ENCODE results near the gene IGSF6. TPM values are rescaled to one million over a fixed set of nuclear protein-coding genes. Genes with fewer than 3 reads are reported as not detected.

Gene IGSF6
- total and polyA plus RNA-seq, 2 of the 4 experiments (the other 2 are of a cell fraction): not detected

- H3K9ac ChIP-seq (ENCODE audit: low read depth, low read length): no peak overlapping the region
- no CpG with 5 or more reads among the region's 3 CpGs for WGBS, 2 experiments (ENCODE audit: extremely low coverage in 2 of 2, insufficient read length in 1 of 2)
- H3K23ac ChIP-seq (ENCODE audit: low read depth, low read length): no peak overlapping the region
- no peak overlapping the region for H4K5ac ChIP-seq (ENCODE audit: low read depth, low read length)
- H3K4ac ChIP-seq (ENCODE audit: low read depth, low read length): no peak overlapping the region
- no peak overlapping the region for H3K18ac ChIP-seq (ENCODE audit: low read depth, low read length)
- in situ Hi-C loops (cut with MboI; ENCODE audit: low sequenced_read_pairs) (no loop called here), dilution Hi-C loops (cut with HindIII; ENCODE audit: low sequenced_read_pairs, unreplicated experiment) (no loop called here), intact Hi-C loops (cut with micrococcal nuclease) (no loop called here)
- H3K9me1 ChIP-seq (ENCODE audit: insufficient read depth, low read length): no peaks in the 10 kb centered on the region
- ATAC-seq (ENCODE audit: low read depth) (no peak), DNase-seq (no peak)
- H3K56ac ChIP-seq (ENCODE audit: extremely low read depth, insufficient read depth, low read length): no peak overlapping the region
- no peak overlapping the region for H2BK15ac ChIP-seq (ENCODE audit: low read depth, low read length)
- no peak overlapping the region for H2BK5ac ChIP-seq (ENCODE audit: low read depth, low read length, poor library complexity, severe bottlenecking)
- H2BK120ac ChIP-seq (ENCODE audit: low read depth, low read length): no peak overlapping the region
- no peak overlapping the region for H2AK9ac ChIP-seq (replicated peaks; ENCODE audit: low read depth, low read length, poor library complexity)
- ChIA-PET POLR2A (ENCODE audit: unreplicated experiment) (interaction anchor here (0.6 kb wide), 1 partner anchor 19 kb away, joined by 12 read pairs; no protein-coding TSS in a partner anchor), CTCF (interaction anchor here (2.5 kb wide), 1 partner anchor 10 kb away, joined by 11 read pairs; no protein-coding TSS in a partner anchor)
- H3K27me3 ChIP-seq (ENCODE audit: control insufficient read depth, insufficient read depth, low read length): peaks cover 22% of the 10 kb centered on the region
- H2AFZ ChIP-seq (replicated peaks; ENCODE audit: low read length, poor library complexity): no peak overlapping the region
- H3K4me1 ChIP-seq (ENCODE audit: control insufficient read depth, insufficient read depth, low read length): no peaks in the 10 kb centered on the region
- H3K9me3 ChIP-seq (ENCODE audit: control insufficient read depth, insufficient read depth, low read length): no peaks in the 10 kb centered on the region
- TF ChIP-seq CHD1 (IDR thresholded peaks at IDR 0.05; ENCODE audit: low read depth, low read length): no peak
- no peak for TF ChIP-seq POLR2A (IDR thresholded peaks at IDR 0.05; ENCODE audit: low read depth, low read length)
- no peak for TF ChIP-seq MXI1 (IDR thresholded peaks at IDR 0.05; ENCODE audit: borderline replicate concordance, low read depth, low read length)
- no peak overlapping the region for H3K4me3 ChIP-seq (ENCODE audit: insufficient read depth, low read depth, low read length)
- no peak overlapping the region for H3K27ac ChIP-seq (ENCODE audit: insufficient read depth, low read length)
- BruUV-seq (replicated peaks): no TSS peak
- H2AK5ac ChIP-seq (ENCODE audit: low read depth, low read length): no peak overlapping the region
- H3K79me1 ChIP-seq (ENCODE audit: low read depth in 1 of 2, low read length in 2 of 2): no peaks in the 10 kb centered on the region
- no peak overlapping the region for H3K4me2 ChIP-seq (ENCODE audit: low read depth, low read length)
- no peaks in the 10 kb centered on the region for H4K20me1 ChIP-seq (ENCODE audit: insufficient read depth, low read length)
- H2BK20ac ChIP-seq (ENCODE audit: low read depth, low read length): no peak overlapping the region
- H3K14ac ChIP-seq (replicated peaks; ENCODE audit: low read depth, low read length): no peak overlapping the region
- H4K8ac ChIP-seq (ENCODE audit: low read depth in 2 of 2, low read length in 2 of 2): no peak overlapping the region
- no peaks in the 10 kb centered on the region for H3K36me3 ChIP-seq (ENCODE audit: control insufficient read depth, insufficient read depth, low read length)
- no peak overlapping the region for H4K91ac ChIP-seq (ENCODE audit: insufficient read depth, low read depth, low read length)
These were observed 15.2 kb upstream of the IGSF6 start for GRCh38 chr16:21667575-21667974.

Measured in IMR-90 (cell line).